Stimulated activated CD4-positive, alpha-beta T cell treated with anti-CD3 and anti-CD28 coated beads, Interleukin-12 subunit alpha, Interleukin-12 subunit beta, amount 100 ng/mL, for 4 hours (primary cell): ENCODE measurements around the gene TRIM49D1.
"Not testable (repeated sequence)": the region's sequence is repeated elsewhere in the genome, so short reads cannot be mapped to it uniquely, and the experiment has no call there.

Source experiments
- DNase-seq: peaks from one replicate; pipeline ENCODE4 v3.0.0-alpha.2; 2020

The TRIM49D1 gene

GRCh38 chr11:89922195-89922660, at the start of gene TRIM49D1:
Gene TRIM49D1 (minus strand): TSS chr11:89922245. CDS start chr11:89917710, 4,535 bp downstream.
- no peak for DNase-seq

DNA sequence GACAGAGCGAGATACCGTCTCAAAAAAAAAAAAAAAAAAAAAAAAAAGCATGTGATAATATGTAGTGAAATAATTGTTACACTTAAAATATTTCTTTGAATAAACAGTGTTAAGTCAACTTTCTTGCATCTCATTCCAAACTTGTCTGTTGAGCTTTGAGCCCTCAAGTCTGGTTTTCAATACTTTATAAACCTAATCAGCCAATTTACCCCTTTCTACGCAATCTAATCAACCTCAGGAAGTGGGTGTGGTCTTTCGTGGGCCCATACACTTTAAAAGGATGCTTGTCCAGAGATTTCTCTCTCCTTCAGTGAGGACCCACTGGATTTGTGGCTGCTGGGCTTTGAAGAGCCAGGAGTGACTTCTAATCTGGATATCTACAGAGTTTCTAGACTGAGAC, 43.7 kb upstream of the TRIM49D1 start, which contains the start of gene TRIM64:
TRIM64 (plus strand) TSS at position 301 of the 400 bp plus-strand sequence. CDS start 2,467 bp downstream, outside the sequence.
- not testable (repeated sequence) for DNase-seq

- not testable (repeated sequence) for DNase-seq
These were observed 38.8 kb upstream of the TRIM49D1 start for GRCh38 chr11:89960833-89961232.

DNA sequence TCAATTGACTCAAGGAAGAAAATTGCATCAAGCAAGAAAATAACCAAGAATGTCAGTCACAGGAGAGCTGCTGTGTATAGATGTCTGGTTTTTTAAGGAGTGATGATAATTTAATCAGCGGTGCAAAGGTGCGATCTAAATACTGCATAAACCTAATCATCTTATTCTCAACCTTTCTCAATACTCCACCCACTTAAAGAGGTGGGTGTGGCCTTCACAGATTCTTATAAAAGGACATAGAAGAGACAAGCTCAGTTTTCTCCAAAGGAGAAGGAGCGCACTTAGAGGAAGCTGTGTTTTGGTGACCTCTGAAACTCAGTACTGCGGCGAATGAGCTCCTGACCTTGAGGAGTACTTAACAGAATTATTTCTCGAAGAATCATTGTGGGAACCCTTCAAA, 1.7 kb upstream of the TRIM49D1 start, which contains the start of gene TRIM49D2:
TRIM49D2 (plus strand) TSS at position 301 of the 400 bp plus-strand sequence. CDS start 2,698 bp downstream, outside the sequence.
- not testable (repeated sequence) for DNase-seq

GRCh38 chr11:89900809-89901208, 21.2 kb downstream of the TRIM49D1 start:
- not testable (repeated sequence) for DNase-seq

- DNase-seq = not testable (repeated sequence)
These were observed 28.8 kb downstream of the TRIM49D1 start for GRCh38 chr11:89893245-89893644.

DNA sequence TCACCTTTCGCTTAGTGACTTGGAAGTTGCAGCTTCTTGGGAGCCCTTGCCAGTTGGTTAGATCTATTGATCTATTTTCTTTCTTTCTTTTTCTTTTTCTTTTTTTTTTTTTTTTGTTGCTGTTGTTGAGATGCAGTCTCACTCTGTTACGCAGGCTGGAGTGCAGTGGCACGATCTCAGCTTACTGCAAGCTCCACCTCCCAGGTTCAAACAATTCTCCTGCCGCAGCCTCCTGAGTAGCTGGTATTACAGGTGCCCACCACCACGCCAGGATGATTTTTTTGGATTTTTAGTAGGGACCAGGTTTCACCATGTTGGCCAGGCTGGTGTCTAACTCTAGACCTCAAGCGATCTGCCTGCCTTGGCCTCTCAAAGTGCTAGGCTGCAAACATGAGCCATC, 44.5 kb downstream of the TRIM49D1 start:
- not testable (repeated sequence) for DNase-seq

DNA sequence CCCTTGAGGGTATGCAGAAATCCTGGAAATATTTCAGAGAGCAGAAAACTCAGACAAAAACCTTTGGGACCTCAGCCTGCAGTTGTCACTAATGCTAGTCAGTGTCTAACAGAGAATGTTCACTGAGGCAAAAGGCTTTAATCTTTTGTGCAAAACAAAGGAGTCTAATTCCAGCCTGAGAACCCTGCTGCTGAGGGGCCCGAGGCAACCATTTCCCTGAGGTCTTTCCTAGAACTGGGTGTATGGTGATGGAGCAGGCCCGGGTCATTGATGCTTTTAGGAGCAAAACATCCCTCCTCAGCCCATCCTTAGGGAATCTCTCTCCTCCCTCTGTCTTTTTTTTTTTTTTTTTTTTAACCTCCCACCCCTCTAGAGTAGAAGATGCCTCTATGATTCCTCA, 49.5 kb downstream of the TRIM49D1 start:
- DNase-seq = not testable (repeated sequence)

- not testable (repeated sequence) for DNase-seq
These were observed 56.8 kb downstream of the TRIM49D1 start for GRCh38 chr11:89865223-89865622.

DNA sequence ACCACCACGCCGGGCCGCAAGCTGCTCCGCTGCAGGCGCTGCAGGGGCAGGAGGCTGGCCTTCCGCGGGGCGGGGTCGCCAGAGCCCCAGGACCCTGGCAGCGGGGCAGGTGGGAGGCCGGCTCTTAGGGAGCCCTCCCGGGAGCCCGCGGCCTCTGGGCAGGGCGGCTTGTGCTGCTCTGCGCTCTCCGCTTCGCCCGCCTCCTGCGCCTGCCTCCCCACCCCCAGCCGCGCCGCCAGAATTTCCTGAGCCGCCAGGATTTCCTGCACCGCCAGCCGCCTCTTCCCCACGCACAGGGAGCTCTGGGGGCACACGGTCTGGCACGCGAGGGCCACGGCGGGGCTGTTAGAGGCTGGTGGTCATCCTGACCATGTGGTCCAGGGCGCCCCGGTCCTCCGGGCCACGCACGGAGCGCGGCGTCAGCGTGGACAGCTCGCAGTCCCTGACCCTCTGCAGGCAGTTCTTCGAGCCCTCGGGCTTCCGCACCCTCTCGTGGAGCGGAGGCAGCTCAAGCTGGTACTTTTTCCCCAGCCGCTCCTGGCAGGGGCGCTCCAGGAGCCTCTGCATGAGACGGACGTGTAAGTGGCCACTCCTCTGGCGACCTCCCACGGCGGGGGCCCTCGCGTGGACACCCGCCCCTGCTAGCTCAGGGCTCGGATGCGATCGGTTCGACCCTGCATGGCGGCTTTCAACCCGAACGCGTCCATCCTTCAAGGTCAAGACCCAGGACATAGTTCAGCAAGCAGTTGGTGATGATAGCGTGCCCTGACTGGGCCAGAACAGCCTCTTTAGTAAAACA, 57.9 kb downstream of the TRIM49D1 start:
- DNase-seq = not testable (repeated sequence)
